Stimulated activated naive CD8-positive, alpha-beta T cell treated with anti-CD3 and anti-CD28 coated beads, Interleukin-15, amount 100 ng/mL, for 72 hours (primary cell): ENCODE measurements around the gene ZDHHC17.

Experiments
- ATAC-seq: fragments of 150-1000 bp; cut with Tn5 transposase; 2 replicates; pipeline ENCODE4 v1.10.0; 2021; ENCODE audit warnings: mild to moderate bottlenecking, moderate library complexity
- DNase-seq, 2 donors: peaks; one replicate each; pipeline ENCODE4 v3.0.0; 2021 to 2022
- H3K27ac Mint-ChIP-seq, 2 donors: one replicate each; pipeline ENCODE4 v1.8.0; 2022; ENCODE audit warnings: mild to moderate bottlenecking in 2 of 2, mixed read lengths in 2 of 2, moderate library complexity in 2 of 2
- H3K27me3 Mint-ChIP-seq: one replicate; pipeline ENCODE4 v1.8.0; 2022; ENCODE audit warnings: mixed read lengths
- H3K4me1 Mint-ChIP-seq: one replicate; pipeline ENCODE4 v1.8.0; 2022; ENCODE audit warnings: mild to moderate bottlenecking, mixed read lengths
- H3K4me3 Mint-ChIP-seq, 2 donors: one replicate each; pipeline ENCODE4 v1.8.0; 2022; ENCODE audit warnings: mild to moderate bottlenecking in 2 of 2, mixed read lengths in 2 of 2, moderate library complexity in 1 of 2
- H3K9me3 Mint-ChIP-seq, 2 donors: one replicate each; pipeline ENCODE4 v1.8.0; 2022; ENCODE audit warnings: mixed read lengths in 2 of 2

ZDHHC17 gene

DNA sequence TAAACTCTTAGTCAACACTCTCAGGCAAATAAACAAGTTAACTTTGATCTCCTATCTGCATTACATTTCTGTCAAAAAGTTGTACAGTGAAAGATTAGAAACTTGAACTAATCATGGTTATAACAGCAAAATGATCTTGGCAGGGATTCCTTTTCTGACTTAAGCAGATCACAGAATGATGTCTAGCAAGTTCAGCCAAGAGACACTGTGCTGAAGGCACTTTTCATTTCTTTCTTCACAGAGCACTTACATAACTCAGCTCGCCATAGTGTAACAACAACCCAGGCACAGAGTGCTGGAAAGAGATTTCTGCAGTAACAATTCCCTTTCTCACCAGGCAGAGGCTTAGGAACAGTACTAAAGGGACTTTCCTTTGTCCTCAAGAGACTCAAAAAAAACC lies 134.5 kb downstream of the ZDHHC17 start:
- H3K27me3 Mint-ChIP-seq = no peaks in the 10 kb centered on the region

DNA sequence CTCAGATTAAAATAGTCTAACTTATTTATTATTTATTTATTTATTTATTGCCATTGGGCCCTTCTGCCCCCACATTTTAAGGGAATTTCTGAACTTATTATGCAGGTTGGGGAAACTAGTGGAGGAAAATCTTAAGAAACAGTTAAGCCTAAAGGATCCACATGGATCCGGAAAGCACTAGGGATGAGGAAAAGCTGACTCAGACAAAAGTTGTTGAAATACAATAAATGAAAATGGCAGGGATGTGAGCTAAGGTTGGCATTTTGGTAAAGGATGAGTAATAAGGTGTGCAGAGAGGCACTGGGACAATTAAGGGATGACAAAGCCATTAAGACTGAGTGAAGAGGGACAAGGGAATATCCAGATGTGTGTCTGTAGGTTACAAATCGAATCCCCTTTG lies 135.6 kb downstream of the ZDHHC17 start:
- no peak for ATAC-seq
- H3K4me1 Mint-ChIP-seq = peaks cover 17% of the 10 kb centered on the region
- H3K9me3 Mint-ChIP-seq = peaks cover 0 to under 1% of the 10 kb centered on the region in 2 donors
- no peak overlapping the region for H3K27ac Mint-ChIP-seq
- H3K27me3 Mint-ChIP-seq = no peaks in the 10 kb centered on the region
- no peak overlapping the region for H3K4me3 Mint-ChIP-seq
- DNase-seq = no peak

More for the DNA sequence above, 134.5 kb downstream of the ZDHHC17 start:
- Mint-ChIP-seq H3K9me3 (peaks cover 0 to 7% of the 10 kb centered on the region in 2 donors), H3K27ac (no peak overlapping the region), H3K4me1 (peaks cover 17% of the 10 kb centered on the region), H3K4me3 (no peak overlapping the region)
- no peak for ATAC-seq
- DNase-seq = no peak

GRCh38 chr12:76901628-76902380 lies 137.9 kb downstream of the ZDHHC17 start:
- ATAC-seq (no peak), DNase-seq (no peak)
- Mint-ChIP-seq H3K9me3 (no peaks in the 10 kb centered on the region), H3K4me3 (peak overlapping the region in 1 of 2 donors; percentile 13), H3K27ac (no peak overlapping the region), H3K27me3 (no peaks in the 10 kb centered on the region), H3K4me1 (peaks cover 17% of the 10 kb centered on the region)
